CD14-positive monocyte (primary cell): ENCODE data around the gene SHROOM3. TPM values are rescaled to one million over a fixed set of nuclear protein-coding genes. Genes with fewer than 3 reads are reported as not detected.

ENCODE experiments used
- DNase-seq, 3 donors: peaks; one replicate each; pipeline ENCODE4 v3.0.0-alpha.2; 2011 to 2022
- H2AFZ ChIP-seq: 2 replicates; pipeline ENCODE4 v1.6.0; 2012; ENCODE audit warnings: mild to moderate bottlenecking, low read depth, low read length, inconsistent platforms; ENCODE audit not compliant: insufficient read depth, poor library complexity, severe bottlenecking
- H3K27ac ChIP-seq, 2 donors: 1 replicate in 1 of 2; 2 replicates in 1 of 2; pipeline ENCODE4 v1.5.1; 2012 to 2013; ENCODE audit warnings: low read length in 2 of 2, control low read depth in 1 of 2, inconsistent platforms in 1 of 2, low read depth in 1 of 2, mild to moderate bottlenecking in 1 of 2
- H3K27me3 ChIP-seq, 2 donors: one replicate each; pipeline versions ENCODE4 v1.6.0 to v1.6.1; 2011 to 2013; ENCODE audit warnings: low read length in 2 of 2; ENCODE audit not compliant: control insufficient read depth in 2 of 2, insufficient read depth in 2 of 2
- H3K36me3 ChIP-seq, 2 donors: replicated peaks in 1 of 2; 1 replicate in 1 of 2; 2 replicates in 1 of 2; pipeline versions ENCODE4 v1.5.1 to v1.6.1; 2012 to 2013; ENCODE audit warnings: low read length in 2 of 2, control low read depth in 1 of 2, inconsistent platforms in 1 of 2, mild to moderate bottlenecking in 1 of 2; ENCODE audit not compliant: insufficient read depth in 2 of 2, control insufficient read depth in 1 of 2
- H3K4me1 ChIP-seq, 2 donors: 1 replicate in 1 of 2; 2 replicates in 1 of 2; pipeline versions ENCODE4 v1.5.1 to v1.6.1; 2012 to 2013; ENCODE audit warnings: low read length in 2 of 2, control low read depth in 1 of 2, inconsistent platforms in 1 of 2, mild to moderate bottlenecking in 1 of 2, moderate library complexity in 1 of 2; ENCODE audit not compliant: insufficient read depth in 2 of 2, control insufficient read depth in 1 of 2
- H3K4me2 ChIP-seq: replicated peaks from 2 replicates; pipeline ENCODE3; 2012; ENCODE audit warnings: low read length, moderate library complexity, mild to moderate bottlenecking; ENCODE audit not compliant: poor library complexity, severe bottlenecking; ENCODE audit errors: extremely low read depth
- H3K4me3 ChIP-seq, 3 experiments: fragments of 200-600 bp in 1 of 3; sonication (generic) in 1 of 3; replicated peaks in 1 of 3; 1 replicate in 2 of 3; 2 replicates in 1 of 3; pipeline ENCODE4 v1.5.1; 2011 to 2013; ENCODE audit warnings: low read length in 3 of 3, mild to moderate bottlenecking in 3 of 3, control low read depth in 2 of 3, low read depth in 2 of 3, inconsistent platforms in 1 of 3, moderate library complexity in 1 of 3
- H3K79me2 ChIP-seq: 2 replicates; pipeline ENCODE4 v1.6.0; 2012; ENCODE audit warnings: mild to moderate bottlenecking, control low read depth, inconsistent platforms, low read length, moderate library complexity; ENCODE audit not compliant: insufficient read depth
- H3K9ac ChIP-seq: 2 replicates; pipeline ENCODE4 v1.6.0; 2017; ENCODE audit warnings: low read length, mild to moderate bottlenecking; ENCODE audit not compliant: insufficient read depth, poor library complexity, severe bottlenecking
- H3K9me3 ChIP-seq, 2 donors: replicated peaks in 1 of 2; 1 replicate in 1 of 2; 2 replicates in 1 of 2; pipeline versions ENCODE4 v1.5.1 to v1.6.1; 2012 to 2013; ENCODE audit warnings: low read length in 2 of 2, control low read depth in 1 of 2; ENCODE audit not compliant: control insufficient read depth in 1 of 2, insufficient read depth in 1 of 2
- H4K20me1 ChIP-seq: 2 replicates; pipeline ENCODE4 v1.6.0; 2012; ENCODE audit warnings: mild to moderate bottlenecking, low read length, control low read depth, moderate library complexity; ENCODE audit not compliant: insufficient read depth
- H3K27ac Mint-ChIP-seq, 7 donors: one replicate each; pipeline ENCODE4 v1.8.0; 2020; ENCODE audit warnings: mild to moderate bottlenecking in 7 of 7, mixed read lengths in 7 of 7, moderate library complexity in 6 of 7, inconsistent platforms in 2 of 7
- H3K27me3 Mint-ChIP-seq, 3 donors: one replicate each; pipeline ENCODE4 v1.8.0; 2021 to 2022; ENCODE audit warnings: low read depth in 3 of 3, mild to moderate bottlenecking in 3 of 3, mixed read lengths in 3 of 3, moderate library complexity in 3 of 3, inconsistent platforms in 1 of 3
- H3K36me3 Mint-ChIP-seq, 2 donors: one replicate each; pipeline ENCODE4 v1.8.0; 2020; ENCODE audit warnings: mixed read lengths in 2 of 2, inconsistent platforms in 1 of 2, mild to moderate bottlenecking in 1 of 2
- H3K4me1 Mint-ChIP-seq: one replicate; pipeline ENCODE4 v1.8.0; 2020; ENCODE audit warnings: mild to moderate bottlenecking, mixed read lengths
- H3K4me3 Mint-ChIP-seq, 2 donors: one replicate each; pipeline ENCODE4 v1.8.0; 2020; ENCODE audit warnings: mild to moderate bottlenecking in 2 of 2, mixed read lengths in 2 of 2, moderate library complexity in 1 of 2
- H3K9me3 Mint-ChIP-seq, 7 donors: one replicate each; pipeline ENCODE4 v1.8.0; 2020 to 2022; ENCODE audit warnings: mixed read lengths in 7 of 7, mild to moderate bottlenecking in 6 of 7, moderate library complexity in 6 of 7, inconsistent platforms in 2 of 7
- WGBS: methylation state at CpG from one replicate; pipeline ENCODE4 v1.1.5; 2013; ENCODE audit warnings: missing lambda C conversion rate; ENCODE audit not compliant: insufficient coverage; 5-methylcytosine and 5-hydroxymethylcytosine counted together
- intact Hi-C, 2 donors: fragments of 100-400 bp; cut with micrococcal nuclease; formaldehyde crosslinking; loops; one replicate each; pipeline versions ENCODE4 v1.15.0 to v1.15.1; 2023
- polyA plus RNA-seq, 3 donors: library from polyadenylated mRNA; depleted of rRNA in 1 of 3; unstranded in 2 of 3; stranded (reverse) in 1 of 3; fragments of 300-500 nt in 2 of 3; fragments of >200 nt in 1 of 3; fragmentation: Illumina TruSeq in 2 of 3; gene quantifications; 1 replicate in 2 of 3; 2 replicates in 1 of 3; pipeline ENCODE4 v1.2.3, GENCODE V29; 2012 to 2021
- TF ChIP-seq, protein P1 (sequence below): fragments of 200-600 bp; IDR thresholded peaks from one replicate; pipeline ENCODE4 v1.8.0; 2022; ENCODE audit warnings: antibody characterized with exemption, mild to moderate bottlenecking

SHROOM3 gene
- polyA plus RNA-seq, 3 donors: not detected

DNA sequence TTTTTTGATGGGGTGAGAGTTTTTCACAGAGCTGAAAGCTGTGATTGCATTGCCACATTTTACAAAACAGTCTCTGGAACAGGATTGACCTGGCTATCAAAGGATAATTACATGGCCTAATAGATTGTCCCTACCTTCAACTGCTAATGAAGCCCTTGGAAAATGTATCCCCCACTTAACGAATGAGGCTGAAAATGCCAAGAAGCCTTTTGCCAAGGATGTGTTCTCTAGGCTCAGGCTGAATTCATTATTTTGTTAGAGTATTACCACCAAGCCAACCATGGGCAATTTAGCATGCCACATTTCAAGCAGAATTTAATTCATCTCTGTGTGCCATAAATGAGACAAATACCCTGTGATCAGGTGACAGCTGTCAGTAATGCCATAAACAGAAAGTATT is 35.5 kb downstream of the SHROOM3 start:
- Histone ChIP-seq H3K79me2 (no peaks in the 10 kb centered on the region), H3K27me3 (no peaks in the 10 kb centered on the region), H3K9ac (no peak overlapping the region), H2AFZ (no peak overlapping the region), H3K4me3 (no peak overlapping the region), H3K36me3 (no peaks in the 10 kb centered on the region), H4K20me1 (no peaks in the 10 kb centered on the region), H3K9me3 (no peaks in the 10 kb centered on the region), H3K4me1 (no peaks in the 10 kb centered on the region), H3K27ac (no peak overlapping the region), H3K4me2 (no peak overlapping the region)
- H3K4me1 Mint-ChIP-seq: no peaks in the 10 kb centered on the region
- no peak for DNase-seq
- no peaks in the 10 kb centered on the region for H3K36me3 Mint-ChIP-seq
- H3K9me3 Mint-ChIP-seq: peaks cover 0 to 3% (median 2%) of the 10 kb centered on the region in 7 donors
- TF ChIP-seq, protein P1, sequence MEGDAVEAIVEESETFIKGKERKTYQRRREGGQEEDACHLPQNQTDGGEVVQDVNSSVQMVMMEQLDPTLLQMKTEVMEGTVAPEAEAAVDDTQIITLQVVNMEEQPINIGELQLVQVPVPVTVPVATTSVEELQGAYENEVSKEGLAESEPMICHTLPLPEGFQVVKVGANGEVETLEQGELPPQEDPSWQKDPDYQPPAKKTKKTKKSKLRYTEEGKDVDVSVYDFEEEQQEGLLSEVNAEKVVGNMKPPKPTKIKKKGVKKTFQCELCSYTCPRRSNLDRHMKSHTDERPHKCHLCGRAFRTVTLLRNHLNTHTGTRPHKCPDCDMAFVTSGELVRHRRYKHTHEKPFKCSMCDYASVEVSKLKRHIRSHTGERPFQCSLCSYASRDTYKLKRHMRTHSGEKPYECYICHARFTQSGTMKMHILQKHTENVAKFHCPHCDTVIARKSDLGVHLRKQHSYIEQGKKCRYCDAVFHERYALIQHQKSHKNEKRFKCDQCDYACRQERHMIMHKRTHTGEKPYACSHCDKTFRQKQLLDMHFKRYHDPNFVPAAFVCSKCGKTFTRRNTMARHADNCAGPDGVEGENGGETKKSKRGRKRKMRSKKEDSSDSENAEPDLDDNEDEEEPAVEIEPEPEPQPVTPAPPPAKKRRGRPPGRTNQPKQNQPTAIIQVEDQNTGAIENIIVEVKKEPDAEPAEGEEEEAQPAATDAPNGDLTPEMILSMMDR: no peak
- no peak overlapping the region for H3K27ac Mint-ChIP-seq
- peaks cover 0 to 3% (median 0%) of the 10 kb centered on the region in 3 donors for H3K27me3 Mint-ChIP-seq
- H3K4me3 Mint-ChIP-seq: no peak overlapping the region
- no CpG with 5 or more reads among the region's 1 CpG for WGBS
- intact Hi-C loops: no loop called here

DNA sequence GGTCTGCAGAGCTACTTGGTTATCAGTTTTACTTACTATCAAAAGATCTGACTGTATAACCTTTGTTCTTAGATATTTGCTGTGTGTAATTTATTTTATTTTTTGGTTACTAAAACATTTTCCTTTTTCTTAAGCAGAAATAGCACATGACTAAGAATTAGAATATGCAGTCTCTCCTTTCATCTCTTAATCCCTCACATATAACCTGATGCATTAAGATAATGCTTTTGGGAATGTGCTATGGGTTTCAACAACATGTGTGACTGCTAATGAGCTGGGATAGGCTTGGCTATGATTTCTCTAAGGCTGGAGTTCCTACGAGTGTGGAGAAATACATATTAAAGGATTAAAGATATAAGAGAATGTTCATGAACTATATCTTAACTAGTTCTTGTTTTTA is 41.5 kb downstream of the SHROOM3 start:
- H2AFZ ChIP-seq: no peak overlapping the region
- H3K4me3 ChIP-seq: no peak overlapping the region
- no peak overlapping the region for H3K27ac Mint-ChIP-seq
- H3K27ac ChIP-seq: no peak overlapping the region
- H4K20me1 ChIP-seq: no peaks in the 10 kb centered on the region
- intact Hi-C loops: no loop called here
- TF ChIP-seq, protein P1: no peak
- no CpG with 5 or more reads among the region's 1 CpG for WGBS
- peaks cover 0 to 13% of the 10 kb centered on the region in 2 donors for H3K9me3 ChIP-seq
- H3K79me2 ChIP-seq: no peaks in the 10 kb centered on the region
- peaks cover 0 to 3% (median 2%) of the 10 kb centered on the region in 3 donors for H3K27me3 Mint-ChIP-seq
- no peaks in the 10 kb centered on the region for H3K4me1 Mint-ChIP-seq
- no peaks in the 10 kb centered on the region for H3K36me3 Mint-ChIP-seq
- H3K9me3 Mint-ChIP-seq: peaks cover 14 to 29% (median 17%) of the 10 kb centered on the region in 7 donors
- DNase-seq: no peak
- H3K36me3 ChIP-seq: no peaks in the 10 kb centered on the region
- H3K4me1 ChIP-seq: no peaks in the 10 kb centered on the region
- H3K9ac ChIP-seq: no peak overlapping the region
- no peaks in the 10 kb centered on the region for H3K27me3 ChIP-seq
- H3K4me3 Mint-ChIP-seq: no peak overlapping the region
- no peak overlapping the region for H3K4me2 ChIP-seq
